NK-92 treated with Interleukin-12 subunit alpha and Interleukin-12 subunit beta, amount 100 ng/mL, for 24 hours (cell line): ENCODE results near the gene SESN2.

Experiments used
- DNase-seq: peaks from one replicate; lab custom pipeline; 2025; lab: John Stamatoyannopoulos, UW

The SESN2 gene

GRCh38 chr1:28249013-28249865 is 10.1 kb upstream of the SESN2 start:
- no peak for DNase-seq

GRCh38 chr1:28249866-28250295 is 9.4 kb upstream of the SESN2 start:
- DNase-seq: no peak

GRCh38 chr1:28256197-28256827 is 3.0 kb upstream of the SESN2 start:
- DNase-seq: no peak

GRCh38 chr1:28257736-28258135 is 1.6 kb upstream of the SESN2 start:
- no peak for DNase-seq

- DNase-seq: no peak
Measured at GRCh38 chr1:28258628-28259251, 578 bp upstream of the SESN2 start.

- peak; percentile 52 for DNase-seq
Measured at GRCh38 chr1:28259934-28260802, 850 bp downstream of the SESN2 start.

GRCh38 chr1:28260803-28261174 is 1.5 kb downstream of the SESN2 start:
- DNase-seq: no peak

GRCh38 chr1:28264897-28265296 is 5.6 kb downstream of the SESN2 start:
- DNase-seq: no peak

- DNase-seq: no peak
Measured at GRCh38 chr1:28265577-28265976, 6.3 kb downstream of the SESN2 start.

GRCh38 chr1:28266920-28267322 is 7.6 kb downstream of the SESN2 start:
- DNase-seq: no peak

GRCh38 chr1:28267633-28268032 is 8.3 kb downstream of the SESN2 start:
- no peak for DNase-seq

GRCh38 chr1:28269529-28269928 is 10.2 kb downstream of the SESN2 start:
- DNase-seq: no peak

GRCh38 chr1:28272215-28272852 is 13.0 kb downstream of the SESN2 start:
- DNase-seq: no peak

- DNase-seq: no peak
Measured at GRCh38 chr1:28273216-28273860, 14.0 kb downstream of the SESN2 start.

GRCh38 chr1:28278763-28279162 is 19.4 kb downstream of the SESN2 start:
- no peak for DNase-seq

GRCh38 chr1:28279721-28280120 is 20.4 kb downstream of the SESN2 start:
- DNase-seq: no peak

GRCh38 chr1:28280501-28280900 is 21.2 kb downstream of the SESN2 start:
- DNase-seq: no peak

- no peak for DNase-seq
Measured at GRCh38 chr1:28280977-28281381, 21.7 kb downstream of the SESN2 start.

GRCh38 chr1:28281608-28282425 is 22.5 kb downstream of the SESN2 start:
- no peak for DNase-seq
